H9 (cell line): ENCODE measurements around the gene GRIK1. TPM values are rescaled to one million over a fixed set of nuclear protein-coding genes. Genes with fewer than 3 reads are reported as not detected.

Source experiments
- DNase-seq: peaks from one replicate; pipeline ENCODE4 v3.0.0-alpha.2; 2017
- H2AFZ ChIP-seq: one replicate; pipeline ENCODE4 v1.6.1; 2013; ENCODE audit warnings: mild to moderate bottlenecking, low read length, control low read depth, moderate library complexity
- H2AK5ac ChIP-seq: 2 replicates; pipeline ENCODE4 v1.6.1; 2013; ENCODE audit warnings: low read length, control low read depth, mixed read lengths; ENCODE audit not compliant: insufficient read length
- H2BK120ac ChIP-seq: one replicate; pipeline ENCODE4 v1.6.1; 2013; ENCODE audit warnings: low read depth, mild to moderate bottlenecking, low read length, control low read depth, inconsistent platforms; ENCODE audit not compliant: poor library complexity, severe bottlenecking
- H2BK12ac ChIP-seq: 2 replicates; pipeline ENCODE4 v1.6.1; 2013; ENCODE audit warnings: low read length, control low read depth, mixed read lengths, low read depth; ENCODE audit not compliant: insufficient read length
- H2BK15ac ChIP-seq: 2 replicates; pipeline ENCODE4 v1.6.1; 2013; ENCODE audit warnings: low read depth, low read length, control low read depth
- H2BK20ac ChIP-seq: one replicate; pipeline ENCODE4 v1.6.1; 2013; ENCODE audit warnings: low read depth, mild to moderate bottlenecking, low read length, control low read depth, inconsistent platforms; ENCODE audit not compliant: poor library complexity, severe bottlenecking
- H2BK5ac ChIP-seq: 2 replicates; pipeline ENCODE4 v1.6.1; 2013; ENCODE audit warnings: low read length, control low read depth, mixed read lengths; ENCODE audit not compliant: insufficient read length
- H3K14ac ChIP-seq: 2 replicates; pipeline ENCODE4 v1.6.1; 2013; ENCODE audit warnings: low read length, control low read depth; ENCODE audit not compliant: insufficient read depth
- H3K18ac ChIP-seq: 2 replicates; pipeline ENCODE4 v1.6.1; 2013; ENCODE audit warnings: low read depth, mild to moderate bottlenecking, mixed read lengths, low read length, control low read depth; ENCODE audit not compliant: insufficient read length
- H3K23ac ChIP-seq: 2 replicates; pipeline ENCODE4 v1.6.1; 2013; ENCODE audit warnings: low read length, control low read depth, mixed read lengths, low read depth; ENCODE audit not compliant: insufficient read length
- H3K23me2 ChIP-seq: 2 replicates; pipeline ENCODE4 v1.6.1; 2013; ENCODE audit warnings: low read depth, mild to moderate bottlenecking, mixed read lengths, low read length, control low read depth; ENCODE audit not compliant: insufficient read length, poor library complexity, severe bottlenecking
- H3K27ac ChIP-seq: 2 replicates; pipeline ENCODE4 v1.5.1; 2013; ENCODE audit warnings: low read length, control low read depth, mixed read lengths, low read depth; ENCODE audit not compliant: insufficient read length
- H3K27me3 ChIP-seq: 2 replicates; pipeline ENCODE4 v1.6.1; 2013; ENCODE audit warnings: low read length, control low read depth, inconsistent platforms; ENCODE audit not compliant: insufficient read depth
- H3K4ac ChIP-seq: 2 replicates; pipeline ENCODE4 v1.6.1; 2013; ENCODE audit warnings: low read depth, mild to moderate bottlenecking, control low read depth, inconsistent platforms, low read length, moderate library complexity
- H3K4me1 ChIP-seq: 2 replicates; pipeline ENCODE4 v1.6.1; 2013; ENCODE audit warnings: low read length, control low read depth, inconsistent platforms; ENCODE audit not compliant: insufficient read depth
- H3K4me2 ChIP-seq: 2 replicates; pipeline ENCODE4 v1.6.1; 2013; ENCODE audit warnings: low read length, control low read depth, mixed read lengths; ENCODE audit not compliant: insufficient read length, insufficient read depth
- H3K56ac ChIP-seq: 2 replicates; pipeline ENCODE4 v1.6.1; 2013; ENCODE audit warnings: low read depth, mild to moderate bottlenecking, mixed read lengths, low read length, control low read depth; ENCODE audit not compliant: insufficient read length
- H3K79me1 ChIP-seq: 2 replicates; pipeline ENCODE4 v1.6.1; 2013; ENCODE audit warnings: low read depth, mild to moderate bottlenecking, moderate library complexity, low read length, control low read depth, inconsistent platforms; ENCODE audit not compliant: insufficient read depth, poor library complexity, severe bottlenecking
- H3K79me2 ChIP-seq: 2 replicates; pipeline ENCODE4 v1.6.1; 2013; ENCODE audit warnings: low read length, control low read depth, inconsistent platforms; ENCODE audit not compliant: insufficient read depth
- H3K9ac ChIP-seq: 2 replicates; pipeline ENCODE4 v1.6.1; 2013; ENCODE audit warnings: low read length, control low read depth, mixed read lengths; ENCODE audit not compliant: insufficient read length; ENCODE audit errors: extremely low read depth
- H3K9me3 ChIP-seq: one replicate; pipeline ENCODE4 v1.6.1; 2013; ENCODE audit warnings: low read depth, low read length, inconsistent platforms; ENCODE audit not compliant: control insufficient read depth
- H3T11ph ChIP-seq: one replicate; pipeline ENCODE4 v1.6.1; 2013; ENCODE audit warnings: mild to moderate bottlenecking, low read length, control low read depth, inconsistent platforms
- H4K20me1 ChIP-seq: one replicate; pipeline ENCODE4 v1.6.1; 2013; ENCODE audit not compliant: control insufficient read depth, insufficient read length, insufficient read depth
- H4K5ac ChIP-seq: 2 replicates; pipeline ENCODE4 v1.6.1; 2013; ENCODE audit warnings: low read depth, mild to moderate bottlenecking, mixed read lengths, low read length, control low read depth; ENCODE audit not compliant: insufficient read length
- H4K8ac ChIP-seq: replicated peaks from 2 replicates; pipeline ENCODE4 v1.6.1; 2013; ENCODE audit warnings: low read length, control low read depth, mixed read lengths, low read depth; ENCODE audit not compliant: insufficient read length
- H4K91ac ChIP-seq: 2 replicates; pipeline ENCODE4 v1.6.1; 2013; ENCODE audit warnings: low read depth, mild to moderate bottlenecking, moderate library complexity, mixed read lengths, low read length, control low read depth; ENCODE audit not compliant: insufficient read length
- H3K27ac Mint-ChIP-seq, 3 experiments: 2 replicates in 2 of 3; 3 replicates in 1 of 3; pipeline ENCODE4 v1.8.0; 2020 to 2021; ENCODE audit warnings: mixed read lengths in 3 of 3, mild to moderate bottlenecking in 1 of 3, moderate library complexity in 1 of 3
- H3K27me3 Mint-ChIP-seq: 2 replicates; pipeline ENCODE4 v1.8.0; 2021; ENCODE audit warnings: low read depth, mild to moderate bottlenecking, moderate library complexity, mixed read lengths
- H3K36me3 Mint-ChIP-seq, 3 experiments: 2 replicates in 2 of 3; 3 replicates in 1 of 3; pipeline ENCODE4 v1.8.0; 2020 to 2021; ENCODE audit warnings: low read depth in 3 of 3, mixed read lengths in 3 of 3; ENCODE audit not compliant: insufficient read depth in 1 of 3
- H3K4me1 Mint-ChIP-seq, 2 experiments: 2 replicates each; pipeline ENCODE4 v1.8.0; 2020; ENCODE audit warnings: mixed read lengths in 2 of 2
- H3K4me3 Mint-ChIP-seq, 2 experiments: 2 replicates in 1 of 2; 3 replicates in 1 of 2; pipeline ENCODE4 v1.8.0; 2020 to 2021; ENCODE audit warnings: mild to moderate bottlenecking in 2 of 2, mixed read lengths in 2 of 2, moderate library complexity in 1 of 2
- H3K9me3 Mint-ChIP-seq, 2 experiments: 2 replicates in 1 of 2; 3 replicates in 1 of 2; pipeline ENCODE4 v1.8.0; 2020; ENCODE audit warnings: mild to moderate bottlenecking in 2 of 2, mixed read lengths in 2 of 2, moderate library complexity in 1 of 2
- WGBS: extraction: QIAGEN DNeasy Blood & Tissue Kit; methylation state at CpG from one replicate; pipeline ENCODE4 v1.1.7; 2013; ENCODE audit warnings: missing lambda C conversion rate, low lambda C conversion rate, mixed read lengths; ENCODE audit not compliant: insufficient read length; ENCODE audit errors: extremely low coverage; 5-methylcytosine and 5-hydroxymethylcytosine counted together
- total RNA-seq: library from RNA; stranded (reverse); gene quantifications from 2 replicates; pipeline ENCODE4 v1.2.1, GENCODE V29; 2021
- TF ChIP-seq, protein P1 (sequence below): fragments of 200-600 bp; sonication (generic); conservative IDR thresholded peaks from 3 replicates; pipeline ENCODE4 v1.8.0; 2021; ENCODE audit warnings: antibody characterized with exemption, mild to moderate bottlenecking

GRIK1 gene
- total RNA-seq, 1 experiment from 2014 or later: not detected

DNA sequence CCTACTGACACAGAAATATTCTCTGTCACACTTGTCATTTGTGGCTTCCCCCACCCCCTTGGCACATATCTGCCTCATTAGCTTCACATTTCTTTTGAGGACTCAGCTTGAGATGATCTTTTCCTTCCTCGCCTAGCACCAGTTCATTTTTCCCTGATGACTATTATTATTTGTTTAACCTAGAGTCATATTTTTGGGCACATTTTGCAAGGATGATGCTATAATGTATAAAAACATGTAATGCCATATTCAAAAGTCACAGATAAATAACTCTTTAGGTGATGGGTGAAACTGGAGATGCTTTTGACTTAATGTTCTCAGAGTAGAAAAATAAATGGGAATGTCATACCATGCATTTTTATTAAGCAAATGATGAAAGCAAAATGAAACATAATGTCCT is 438.3 kb downstream of the GRIK1 start:
- H3K4me2 ChIP-seq: no peak overlapping the region
- DNase-seq: no peak
- no peak overlapping the region for H4K8ac ChIP-seq
- no peaks in the 10 kb centered on the region for H3K4me1 ChIP-seq
- no peak overlapping the region for H2BK12ac ChIP-seq
- H4K20me1 ChIP-seq: no peaks in the 10 kb centered on the region
- H4K5ac ChIP-seq: no peak overlapping the region
- no peaks in the 10 kb centered on the region for H3K4me1 Mint-ChIP-seq
- TF ChIP-seq, protein P1, sequence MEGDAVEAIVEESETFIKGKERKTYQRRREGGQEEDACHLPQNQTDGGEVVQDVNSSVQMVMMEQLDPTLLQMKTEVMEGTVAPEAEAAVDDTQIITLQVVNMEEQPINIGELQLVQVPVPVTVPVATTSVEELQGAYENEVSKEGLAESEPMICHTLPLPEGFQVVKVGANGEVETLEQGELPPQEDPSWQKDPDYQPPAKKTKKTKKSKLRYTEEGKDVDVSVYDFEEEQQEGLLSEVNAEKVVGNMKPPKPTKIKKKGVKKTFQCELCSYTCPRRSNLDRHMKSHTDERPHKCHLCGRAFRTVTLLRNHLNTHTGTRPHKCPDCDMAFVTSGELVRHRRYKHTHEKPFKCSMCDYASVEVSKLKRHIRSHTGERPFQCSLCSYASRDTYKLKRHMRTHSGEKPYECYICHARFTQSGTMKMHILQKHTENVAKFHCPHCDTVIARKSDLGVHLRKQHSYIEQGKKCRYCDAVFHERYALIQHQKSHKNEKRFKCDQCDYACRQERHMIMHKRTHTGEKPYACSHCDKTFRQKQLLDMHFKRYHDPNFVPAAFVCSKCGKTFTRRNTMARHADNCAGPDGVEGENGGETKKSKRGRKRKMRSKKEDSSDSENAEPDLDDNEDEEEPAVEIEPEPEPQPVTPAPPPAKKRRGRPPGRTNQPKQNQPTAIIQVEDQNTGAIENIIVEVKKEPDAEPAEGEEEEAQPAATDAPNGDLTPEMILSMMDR: no peak
- H3K4ac ChIP-seq: no peak overlapping the region
- H3K79me1 ChIP-seq: no peaks in the 10 kb centered on the region
- no peaks in the 10 kb centered on the region for H3K27me3 Mint-ChIP-seq
- H4K91ac ChIP-seq: no peak overlapping the region
- no peaks in the 10 kb centered on the region for H3K27me3 ChIP-seq
- H2AK5ac ChIP-seq: no peak overlapping the region
- H3K18ac ChIP-seq: no peak overlapping the region
- H3K14ac ChIP-seq: no peak overlapping the region
- H3K27ac Mint-ChIP-seq: no peak overlapping the region; a peak in 1 of 7 replicates
- H3K27ac ChIP-seq: no peak overlapping the region
- H3T11ph ChIP-seq: no peak overlapping the region
- H2BK5ac ChIP-seq: no peak overlapping the region
- no peak overlapping the region for H2BK20ac ChIP-seq
- H3K23me2 ChIP-seq: no peaks in the 10 kb centered on the region
- H2BK15ac ChIP-seq: no peak overlapping the region
- peaks cover 8 to 21% (median 18%) of the 10 kb centered on the region in 3 experiments; a peak in 6 of 7 replicates for H3K36me3 Mint-ChIP-seq
- no peak overlapping the region for H3K4me3 Mint-ChIP-seq
- no peak overlapping the region for H3K56ac ChIP-seq
- H2AFZ ChIP-seq: no peak overlapping the region
- H3K9ac ChIP-seq: no peak overlapping the region
- peaks cover 5% of the 10 kb centered on the region for H3K9me3 ChIP-seq
- no peaks in the 10 kb centered on the region for H3K79me2 ChIP-seq
- peaks cover 11 to 17% of the 10 kb centered on the region in 2 experiments for H3K9me3 Mint-ChIP-seq
- H3K23ac ChIP-seq: no peak overlapping the region
- WGBS: no CpG with 5 or more reads among the region's 1 CpG
- no peak overlapping the region for H2BK120ac ChIP-seq
